Tibial artery (tissue), 4 donors: Measurements from ENCODE around the gene KIAA0513.

Source experiments
- DNase-seq, 2 donors: peaks; one replicate each; pipeline ENCODE4 v3.0.0-alpha.2; 2019
- H3K27ac ChIP-seq, 2 donors: fragments of 200-600 bp; sonication (generic) in 1 of 2; 1 replicate in 1 of 2; 2 replicates in 1 of 2; pipeline ENCODE4 v1.5.1; 2018 to 2019; ENCODE audit warnings: mild to moderate bottlenecking in 1 of 2
- H3K27me3 ChIP-seq, 2 donors: fragments of 200-600 bp; sonication (generic) in 1 of 2; one replicate each; pipeline versions ENCODE4 v1.5.1 to v1.6.0; 2016 to 2019
- H3K36me3 ChIP-seq, 3 donors: fragments of 200-600 bp; sonication (generic) in 2 of 3; one replicate each; pipeline ENCODE4 v1.5.1; 2016 to 2019; ENCODE audit warnings: mild to moderate bottlenecking in 2 of 3
- H3K4me1 ChIP-seq, 4 donors: fragments of 200-600 bp; sonication (generic) in 2 of 4; 1 replicate in 3 of 4; 2 replicates in 1 of 4; pipeline ENCODE4 v1.5.1; 2016 to 2019
- H3K4me3 ChIP-seq, 2 donors: fragments of 200-600 bp; sonication (generic) in 1 of 2; 1 replicate in 1 of 2; 2 replicates in 1 of 2; pipeline ENCODE4 v1.5.1; 2018 to 2019; ENCODE audit warnings: mild to moderate bottlenecking in 2 of 2
- H3K9me3 ChIP-seq, 3 donors: fragments of 200-600 bp; sonication (generic) in 1 of 3; one replicate each; pipeline ENCODE4 v1.5.1; 2016 to 2019
- intact Hi-C: fragments of 100-400 bp; cut with DNase I; formaldehyde crosslinking; loops from one replicate; pipeline ENCODE4 v1.15.0; 2023; ENCODE audit warnings: low total_unique reads
- TF ChIP-seq, protein P1 (sequence below), 2 experiments: fragments of 200-600 bp in 1 of 2; fragments of 450-650 bp in 1 of 2; IDR thresholded peaks; one replicate each; pipeline ENCODE4 v1.5.1; 2017 to 2019; ENCODE audit warnings: antibody characterized with exemption in 2 of 2, mild to moderate bottlenecking in 1 of 2, moderate library complexity in 1 of 2

The KIAA0513 gene

DNA sequence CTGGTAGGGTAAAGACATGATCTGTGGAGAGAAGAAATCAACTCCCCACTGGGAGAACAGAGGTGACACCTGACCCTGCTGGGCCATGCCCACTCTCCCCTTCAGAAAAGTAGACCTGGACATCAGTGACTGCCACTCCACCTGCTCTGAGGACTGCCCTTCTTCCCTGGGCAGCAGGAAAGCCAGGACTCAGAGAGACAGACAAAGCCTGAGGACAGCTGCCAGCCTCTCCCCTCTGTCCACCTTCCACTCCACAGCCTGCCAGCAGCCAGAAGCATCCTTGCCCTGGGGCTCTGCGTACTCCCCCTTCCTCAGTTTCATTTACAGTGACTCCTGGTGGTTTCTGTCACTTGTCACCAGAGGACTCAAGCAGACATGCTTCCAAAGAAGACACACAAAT lies 40.7 kb upstream of the KIAA0513 start:
- Histone ChIP-seq H3K27ac (no peak overlapping the region), H3K4me3 (no peak overlapping the region), H3K9me3 (no peaks in the 10 kb centered on the region), H3K27me3 (no peaks in the 10 kb centered on the region), H3K36me3 (peaks cover 45 to 78% (median 45%) of the 10 kb centered on the region in 3 donors), H3K4me1 (peaks cover 0 to 24% (median 5%) of the 10 kb centered on the region in 4 donors)
- DNase-seq: no peak
- TF ChIP-seq, protein P1, sequence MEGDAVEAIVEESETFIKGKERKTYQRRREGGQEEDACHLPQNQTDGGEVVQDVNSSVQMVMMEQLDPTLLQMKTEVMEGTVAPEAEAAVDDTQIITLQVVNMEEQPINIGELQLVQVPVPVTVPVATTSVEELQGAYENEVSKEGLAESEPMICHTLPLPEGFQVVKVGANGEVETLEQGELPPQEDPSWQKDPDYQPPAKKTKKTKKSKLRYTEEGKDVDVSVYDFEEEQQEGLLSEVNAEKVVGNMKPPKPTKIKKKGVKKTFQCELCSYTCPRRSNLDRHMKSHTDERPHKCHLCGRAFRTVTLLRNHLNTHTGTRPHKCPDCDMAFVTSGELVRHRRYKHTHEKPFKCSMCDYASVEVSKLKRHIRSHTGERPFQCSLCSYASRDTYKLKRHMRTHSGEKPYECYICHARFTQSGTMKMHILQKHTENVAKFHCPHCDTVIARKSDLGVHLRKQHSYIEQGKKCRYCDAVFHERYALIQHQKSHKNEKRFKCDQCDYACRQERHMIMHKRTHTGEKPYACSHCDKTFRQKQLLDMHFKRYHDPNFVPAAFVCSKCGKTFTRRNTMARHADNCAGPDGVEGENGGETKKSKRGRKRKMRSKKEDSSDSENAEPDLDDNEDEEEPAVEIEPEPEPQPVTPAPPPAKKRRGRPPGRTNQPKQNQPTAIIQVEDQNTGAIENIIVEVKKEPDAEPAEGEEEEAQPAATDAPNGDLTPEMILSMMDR (IDR thresholded peaks at IDR 0.05): no peak
- intact Hi-C loops: no loop called here

DNA sequence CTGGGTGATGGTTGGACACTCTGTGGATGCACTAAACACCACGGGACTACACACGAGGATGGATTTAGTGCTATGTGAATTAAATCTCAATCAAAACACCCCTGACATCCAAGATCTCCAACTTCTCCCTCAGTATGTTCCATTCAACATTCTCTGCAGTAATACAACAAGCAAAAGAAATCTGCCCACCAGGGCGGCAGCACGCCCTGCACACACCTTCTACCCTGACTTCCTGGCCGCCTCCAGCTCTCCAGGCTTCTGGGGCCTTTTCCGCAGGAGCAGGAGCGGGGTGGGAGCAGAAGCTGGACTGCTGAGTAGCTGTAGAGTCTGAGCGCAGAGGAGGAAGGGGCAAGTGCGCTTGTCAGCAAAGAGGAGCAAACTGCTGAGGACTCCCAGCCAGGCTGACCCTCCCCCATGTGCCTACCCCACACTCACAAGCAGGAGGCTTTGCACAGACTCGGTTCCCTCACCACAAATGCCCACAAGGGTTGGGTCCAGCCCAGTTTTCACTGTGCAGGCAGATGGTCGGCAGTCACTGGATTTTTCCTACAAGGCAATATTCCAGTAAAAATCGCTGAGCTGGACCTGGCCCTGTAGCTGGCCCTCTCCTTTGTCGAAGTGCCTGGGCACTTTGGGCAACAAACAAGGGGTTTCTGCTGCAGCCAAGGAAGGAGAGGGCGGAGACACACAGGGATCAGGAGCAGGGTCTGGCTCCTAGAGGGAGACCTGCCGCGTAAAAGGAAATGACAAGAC lies 39.1 kb upstream of the KIAA0513 start:
- Histone ChIP-seq H3K4me1 (peaks cover 0 to 40% (median 12%) of the 10 kb centered on the region in 4 donors), H3K9me3 (no peaks in the 10 kb centered on the region), H3K27ac (no peak overlapping the region), H3K4me3 (no peak overlapping the region), H3K36me3 (peaks cover 37 to 66% (median 39%) of the 10 kb centered on the region in 3 donors), H3K27me3 (no peaks in the 10 kb centered on the region)
- DNase-seq: no peak
- TF ChIP-seq, protein P1 (IDR thresholded peaks at IDR 0.05): no peak
- intact Hi-C loops: no loop called here

DNA sequence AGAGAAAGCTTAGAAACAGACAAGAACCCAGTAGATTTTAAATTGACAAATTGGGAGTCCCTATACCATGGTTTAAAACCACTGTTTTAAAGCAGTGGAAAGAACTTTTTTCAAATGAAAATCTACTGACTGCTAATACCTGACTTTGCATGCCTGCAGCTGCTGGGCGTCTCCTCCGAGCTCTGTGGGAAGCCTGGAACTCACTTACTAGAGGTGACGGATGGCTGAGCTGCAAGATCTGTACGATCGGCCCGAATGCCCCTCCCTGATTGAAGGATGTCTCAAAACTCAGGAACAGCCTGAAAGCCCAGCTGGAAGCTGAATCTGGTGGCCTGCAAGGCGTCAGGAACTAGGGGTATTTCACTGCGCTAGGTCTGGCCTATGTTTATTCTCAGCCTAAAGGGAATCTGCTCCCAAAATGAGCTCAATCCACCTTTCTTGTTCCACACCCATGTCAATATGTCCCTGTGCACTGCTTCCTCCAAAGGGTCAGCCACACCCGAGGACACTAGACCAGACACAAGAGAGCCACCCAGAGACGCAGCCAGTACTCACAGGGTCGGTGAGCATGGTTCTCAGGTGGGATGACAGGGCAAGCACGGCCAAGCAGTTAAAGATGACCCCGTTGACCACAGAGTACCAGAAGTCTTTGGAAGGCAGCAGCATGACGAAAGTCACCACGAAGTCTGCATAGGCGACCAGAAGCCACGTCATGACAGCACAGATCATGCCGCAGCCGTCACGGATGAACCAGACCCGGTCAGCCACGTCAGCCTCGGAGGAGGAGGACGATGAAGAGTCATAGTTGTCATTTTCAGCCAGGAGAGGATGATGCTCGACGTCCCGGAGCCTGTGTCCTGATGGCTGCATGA lies 37.6 kb upstream of the KIAA0513 start:
- H3K27ac ChIP-seq: no peak overlapping the region

DNA sequence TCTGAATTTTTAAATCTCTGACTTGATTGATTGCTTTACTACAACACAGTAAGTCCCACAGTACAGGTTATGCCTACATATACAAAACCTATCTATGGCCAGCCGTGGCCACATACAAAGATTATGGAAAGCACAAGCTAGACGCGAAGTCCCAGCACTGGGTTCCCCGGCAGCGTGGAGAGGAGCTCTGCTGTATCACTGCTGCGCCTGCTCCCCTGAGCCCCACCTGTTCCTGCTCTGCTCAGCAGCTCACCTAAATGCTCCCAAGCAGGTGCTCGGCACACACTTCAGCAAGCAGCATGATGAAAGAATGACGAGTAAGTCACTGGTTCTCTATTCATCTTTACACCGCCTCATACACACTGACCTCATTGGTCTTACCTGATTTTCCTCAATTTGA lies 36.8 kb upstream of the KIAA0513 start:
- no peak for DNase-seq
- Histone ChIP-seq H3K4me1 (peaks cover 0 to 52% (median 29%) of the 10 kb centered on the region in 4 donors), H3K4me3 (no peak overlapping the region), H3K9me3 (no peaks in the 10 kb centered on the region), H3K27ac (no peak overlapping the region), H3K36me3 (peaks cover 42 to 74% (median 44%) of the 10 kb centered on the region in 3 donors), H3K27me3 (no peaks in the 10 kb centered on the region)
- TF ChIP-seq, protein P1 (IDR thresholded peaks at IDR 0.05): no peak
- intact Hi-C loops: no loop called here

More for the DNA sequence above, 37.6 kb upstream of the KIAA0513 start:
- no peak for DNase-seq
- intact Hi-C loops: no loop called here
- TF ChIP-seq, protein P1 (IDR thresholded peaks at IDR 0.05): no peak
- Histone ChIP-seq H3K36me3 (peaks cover 39 to 71% (median 42%) of the 10 kb centered on the region in 3 donors), H3K4me3 (no peak overlapping the region), H3K4me1 (peaks cover 0 to 52% (median 26%) of the 10 kb centered on the region in 4 donors), H3K27me3 (no peaks in the 10 kb centered on the region), H3K9me3 (no peaks in the 10 kb centered on the region)

DNA sequence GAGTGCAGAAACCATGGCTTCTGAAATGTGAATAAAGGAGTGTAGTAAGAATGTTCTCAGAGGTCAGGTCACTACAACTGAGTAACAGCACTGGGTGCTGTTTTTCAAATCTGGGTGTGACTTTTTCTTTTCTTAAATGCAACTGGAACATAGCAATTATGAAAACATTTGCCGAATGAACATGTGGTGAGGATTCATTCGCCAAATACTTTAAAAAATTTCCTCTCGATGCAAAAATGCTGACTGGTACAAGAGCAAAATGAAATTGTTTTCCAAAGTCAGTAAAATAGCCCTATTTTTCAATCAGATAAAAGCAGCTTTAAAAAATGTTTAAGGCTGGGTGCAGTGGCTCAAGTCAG lies 34.9 kb upstream of the KIAA0513 start:
- Histone ChIP-seq H3K36me3 (peaks cover 30 to 56% (median 31%) of the 10 kb centered on the region in 3 donors), H3K27ac (peak overlapping the region; percentile 83 to 92), H3K4me3 (no peak overlapping the region), H3K27me3 (no peaks in the 10 kb centered on the region), H3K4me1 (peaks cover 0 to 56% (median 30%) of the 10 kb centered on the region in 4 donors), H3K9me3 (no peaks in the 10 kb centered on the region)
- no peak for DNase-seq
- intact Hi-C loops: no loop called here
- TF ChIP-seq, protein P1 (IDR thresholded peaks at IDR 0.05): no peak
